ENCODE results near the gene PNPLA2.

The PNPLA2 gene

DNA sequence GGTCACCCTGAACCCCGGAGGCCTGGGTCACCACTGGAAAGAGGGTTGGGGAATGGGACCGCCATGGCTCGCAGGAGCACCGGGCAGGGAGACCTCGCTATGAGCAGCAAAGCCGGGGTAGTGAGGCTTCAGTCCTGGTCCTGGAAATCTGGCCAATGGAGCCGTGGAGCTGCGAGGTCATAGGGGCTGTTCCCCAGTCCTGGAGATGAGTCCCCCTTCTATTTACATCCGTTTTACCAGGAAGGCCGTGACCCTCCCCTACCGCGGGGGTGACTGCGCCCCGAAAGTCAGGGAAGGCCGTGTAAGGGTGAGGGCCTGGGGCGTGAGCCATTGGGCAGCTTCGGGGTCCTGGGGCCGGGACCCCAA lies 14.1 kb upstream of the PNPLA2 start:
- in situ Hi-C loops (cut with MboI; ENCODE audit: low sequenced_read_pairs, unreplicated experiment): no loop called here
- TF ChIP-seq, protein P1, sequence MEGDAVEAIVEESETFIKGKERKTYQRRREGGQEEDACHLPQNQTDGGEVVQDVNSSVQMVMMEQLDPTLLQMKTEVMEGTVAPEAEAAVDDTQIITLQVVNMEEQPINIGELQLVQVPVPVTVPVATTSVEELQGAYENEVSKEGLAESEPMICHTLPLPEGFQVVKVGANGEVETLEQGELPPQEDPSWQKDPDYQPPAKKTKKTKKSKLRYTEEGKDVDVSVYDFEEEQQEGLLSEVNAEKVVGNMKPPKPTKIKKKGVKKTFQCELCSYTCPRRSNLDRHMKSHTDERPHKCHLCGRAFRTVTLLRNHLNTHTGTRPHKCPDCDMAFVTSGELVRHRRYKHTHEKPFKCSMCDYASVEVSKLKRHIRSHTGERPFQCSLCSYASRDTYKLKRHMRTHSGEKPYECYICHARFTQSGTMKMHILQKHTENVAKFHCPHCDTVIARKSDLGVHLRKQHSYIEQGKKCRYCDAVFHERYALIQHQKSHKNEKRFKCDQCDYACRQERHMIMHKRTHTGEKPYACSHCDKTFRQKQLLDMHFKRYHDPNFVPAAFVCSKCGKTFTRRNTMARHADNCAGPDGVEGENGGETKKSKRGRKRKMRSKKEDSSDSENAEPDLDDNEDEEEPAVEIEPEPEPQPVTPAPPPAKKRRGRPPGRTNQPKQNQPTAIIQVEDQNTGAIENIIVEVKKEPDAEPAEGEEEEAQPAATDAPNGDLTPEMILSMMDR (IDR thresholded peaks at IDR 0.05; ENCODE audit: borderline replicate concordance, control extremely low read depth, extremely low read depth, insufficient read depth, missing control alignments): no peak
- no peak for DNase-seq (ENCODE audit: low spot score)

DNA sequence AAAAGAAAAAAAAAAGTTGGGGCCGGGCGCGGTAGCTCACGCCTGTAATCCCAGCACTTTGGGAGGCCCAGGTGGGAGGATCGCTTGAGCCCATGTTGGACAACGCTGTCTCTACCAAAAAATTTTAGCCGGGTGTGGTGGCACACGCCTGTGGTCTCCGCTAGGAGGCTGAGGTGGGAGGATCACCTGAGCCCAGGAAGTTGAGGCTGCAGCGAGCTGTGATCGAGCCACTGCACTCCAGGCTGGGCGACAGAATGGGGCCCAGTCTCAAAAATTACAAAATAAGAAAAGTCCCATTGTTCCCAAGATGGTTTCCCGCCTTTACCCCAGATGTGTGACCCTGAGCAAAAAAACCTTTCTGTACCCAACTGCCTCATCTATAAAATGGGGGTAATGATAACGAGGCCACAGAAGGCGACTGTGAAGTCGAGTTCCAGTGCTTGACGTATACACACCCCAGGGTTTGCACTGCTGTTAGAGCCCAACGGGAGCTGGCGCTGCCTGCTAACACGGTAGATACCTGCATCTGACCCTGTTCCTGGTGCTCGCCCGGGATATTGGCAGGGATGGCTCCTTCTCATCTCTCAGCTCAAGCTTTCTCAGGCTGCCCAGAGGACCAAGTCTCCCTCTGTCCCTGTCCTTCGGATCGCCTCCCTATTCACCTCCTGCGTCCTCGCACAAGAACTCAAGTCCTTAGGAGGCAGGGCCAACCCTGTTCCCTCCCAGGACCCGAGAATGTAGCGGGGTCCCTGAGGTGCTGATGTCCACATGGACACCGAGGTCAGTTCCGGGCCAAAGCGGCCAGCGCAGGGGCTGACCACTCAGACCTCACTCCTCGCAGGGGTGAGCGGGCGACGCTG lies 10.1 kb upstream of the PNPLA2 start:
- no peak for DNase-seq (ENCODE audit: low spot score)
- TF ChIP-seq, protein P1 (IDR thresholded peaks at IDR 0.05; ENCODE audit: borderline replicate concordance, control extremely low read depth, extremely low read depth, insufficient read depth, missing control alignments): no peak
- in situ Hi-C loops (cut with MboI; ENCODE audit: low sequenced_read_pairs, unreplicated experiment): no loop called here

DNA sequence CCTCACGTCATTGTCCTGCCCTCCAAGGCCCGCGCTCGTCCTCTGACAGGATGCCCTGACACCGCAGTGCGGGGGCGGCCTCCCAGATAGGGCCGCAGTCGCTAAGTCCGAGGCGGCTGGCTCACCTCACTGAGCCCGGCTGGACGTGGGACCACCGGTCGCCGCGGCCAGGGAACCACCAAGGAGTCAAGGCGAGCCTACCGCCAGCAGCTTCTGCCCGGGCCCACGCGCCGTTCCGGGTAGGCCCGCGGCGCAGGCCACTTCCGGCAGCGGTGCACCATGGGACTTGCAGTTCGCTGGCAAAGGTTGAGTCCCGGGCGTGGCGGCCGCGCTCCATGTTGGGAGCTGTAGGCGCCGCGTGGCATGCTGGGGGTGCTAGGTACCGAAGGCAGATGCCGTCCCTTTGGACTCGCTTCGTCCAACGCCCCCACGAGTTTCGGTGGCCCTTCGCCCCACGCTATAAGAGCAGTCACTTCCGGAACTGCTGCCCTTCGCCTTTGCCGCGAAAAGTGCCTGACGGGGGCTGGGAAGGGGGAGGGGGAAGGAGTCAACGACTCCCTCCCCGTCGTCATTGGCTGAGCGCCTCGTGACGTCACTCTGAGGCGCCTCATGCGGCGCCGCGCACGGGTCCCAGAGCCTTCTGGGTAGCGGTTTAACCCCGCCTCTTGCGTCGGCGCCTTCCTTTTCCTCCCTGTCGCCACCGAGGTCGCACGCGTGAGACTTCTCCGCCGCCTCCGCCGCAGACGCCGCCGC lies 9.3 kb upstream of the PNPLA2 start, which contains the start of gene RPLP2:
RPLP2 (plus strand) TSS at position 681 of the 753 bp plus-strand sequence. CDS start 268 bp downstream, outside the sequence.
- TF ChIP-seq, protein P1 (IDR thresholded peaks at IDR 0.05; ENCODE audit: borderline replicate concordance, control extremely low read depth, extremely low read depth, insufficient read depth, missing control alignments): no peak
- in situ Hi-C loops (cut with MboI; ENCODE audit: low sequenced_read_pairs, unreplicated experiment): no loop called here
- peak; percentile 98 for DNase-seq (ENCODE audit: low spot score)

DNA sequence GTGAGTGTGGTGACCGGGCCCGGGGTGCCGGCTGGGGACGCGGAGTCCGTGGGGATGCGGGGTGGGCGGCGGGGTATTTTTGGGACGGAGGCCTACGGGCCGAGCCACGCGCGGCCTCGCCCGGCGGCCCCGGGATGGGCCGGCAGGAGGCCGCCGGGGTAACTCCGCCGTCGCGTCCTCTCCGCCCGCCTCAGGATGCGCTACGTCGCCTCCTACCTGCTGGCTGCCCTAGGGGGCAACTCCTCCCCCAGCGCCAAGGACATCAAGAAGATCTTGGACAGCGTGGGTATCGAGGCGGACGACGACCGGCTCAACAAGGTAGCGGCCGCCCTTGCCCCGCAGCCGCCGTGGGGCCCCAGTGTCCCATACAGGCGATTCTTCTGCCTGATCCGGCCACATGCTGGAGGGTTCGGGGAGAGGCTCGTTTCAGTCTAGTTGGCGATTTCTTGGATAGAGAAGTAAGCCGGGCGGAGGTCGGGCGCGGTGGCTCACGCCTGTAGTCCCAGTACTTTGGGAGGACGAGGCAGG lies 8.6 kb upstream of the PNPLA2 start:
- TF ChIP-seq, protein P1 (IDR thresholded peaks at IDR 0.05; ENCODE audit: borderline replicate concordance, control extremely low read depth, extremely low read depth, insufficient read depth, missing control alignments): no peak
- no peak for DNase-seq (ENCODE audit: low spot score)
- in situ Hi-C loops (cut with MboI; ENCODE audit: low sequenced_read_pairs, unreplicated experiment): no loop called here

DNA sequence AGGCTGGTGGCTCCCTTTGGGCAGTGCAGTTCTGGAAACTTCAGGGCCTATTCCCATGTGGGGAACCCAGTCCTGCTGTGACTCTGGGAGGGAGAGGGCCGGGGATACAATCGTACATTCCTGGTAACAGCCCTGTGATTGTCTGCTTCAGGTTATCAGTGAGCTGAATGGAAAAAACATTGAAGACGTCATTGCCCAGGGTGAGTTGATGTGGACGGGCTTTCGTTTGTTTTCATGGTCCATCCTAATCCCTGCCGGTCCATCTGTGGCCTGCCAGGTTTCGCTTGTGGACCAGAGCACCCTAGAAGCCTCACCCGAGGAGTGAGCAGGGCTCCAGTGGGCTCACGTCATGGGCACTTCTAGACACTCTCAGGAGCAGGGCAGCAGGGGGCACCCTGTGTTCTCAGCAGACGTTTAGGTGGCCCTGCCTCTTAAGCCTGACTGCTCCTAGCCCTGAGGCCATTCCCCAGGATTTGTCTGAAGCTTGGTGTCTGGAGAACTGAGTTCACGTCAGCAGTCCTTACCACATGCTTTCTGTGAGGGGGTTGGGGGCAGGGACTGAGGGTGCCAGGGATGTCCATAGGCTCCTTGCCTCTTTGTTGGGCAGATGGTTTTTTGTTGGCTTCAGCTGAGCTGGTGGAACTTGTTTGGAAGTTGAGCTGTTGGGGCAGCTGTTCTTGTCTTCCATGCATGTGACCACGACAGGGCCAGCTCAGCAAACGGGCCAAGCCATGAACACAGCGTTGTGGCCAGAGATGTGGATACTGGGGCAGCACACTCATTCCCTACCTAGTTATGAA lies 7.1 kb upstream of the PNPLA2 start:
- in situ Hi-C loops (cut with MboI; ENCODE audit: low sequenced_read_pairs, unreplicated experiment): no loop called here
- DNase-seq (ENCODE audit: low spot score): no peak
- TF ChIP-seq, protein P1 (IDR thresholded peaks at IDR 0.05; ENCODE audit: borderline replicate concordance, control extremely low read depth, extremely low read depth, insufficient read depth, missing control alignments): peak; percentile 13

DNA sequence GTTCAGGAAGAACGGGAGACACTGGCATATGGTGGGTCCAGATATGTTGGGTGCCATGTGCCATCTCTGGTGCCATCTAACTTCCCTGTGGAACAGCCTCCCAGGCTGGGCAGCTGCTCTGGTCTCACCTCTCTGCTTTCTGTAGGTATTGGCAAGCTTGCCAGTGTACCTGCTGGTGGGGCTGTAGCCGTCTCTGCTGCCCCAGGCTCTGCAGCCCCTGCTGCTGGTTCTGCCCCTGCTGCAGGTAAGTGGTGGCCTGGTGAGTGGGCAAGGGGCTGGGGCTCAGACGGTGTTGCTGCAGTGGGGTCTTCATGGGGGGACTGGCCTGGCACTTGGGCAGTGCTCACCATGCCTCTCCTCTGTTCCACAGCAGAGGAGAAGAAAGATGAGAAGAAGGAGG lies 6.3 kb upstream of the PNPLA2 start:
- no peak for DNase-seq (ENCODE audit: low spot score)
- in situ Hi-C loops (cut with MboI; ENCODE audit: low sequenced_read_pairs, unreplicated experiment): no loop called here
- TF ChIP-seq, protein P1 (IDR thresholded peaks at IDR 0.05; ENCODE audit: borderline replicate concordance, control extremely low read depth, extremely low read depth, insufficient read depth, missing control alignments): no peak

Data from GM13976 (cell line).